DND-41 (cell line): Measurements from ENCODE around the gene GAS7.

ENCODE experiments used
- ATAC-seq: fragments of 200-7000 bp; cut with Tn5 transposase; 3 replicates; pipeline ENCODE4 v1.9.1; 2021; ENCODE audit warnings: low read depth; ENCODE audit not compliant: insufficient read depth
- DNase-seq: peaks from one replicate; pipeline ENCODE4 v3.0.0-alpha.2; 2020
- H2AFZ ChIP-seq: 2 replicates; pipeline ENCODE4 v1.6.0; 2012; ENCODE audit warnings: low read depth, low read length
- H3K27ac ChIP-seq: 2 replicates; pipeline ENCODE4 v1.5.1; 2012; ENCODE audit warnings: low read length, inconsistent platforms
- H3K27me3 ChIP-seq: fragments of 200-600 bp; sonication (generic); 2 replicates; pipeline ENCODE4 v1.6.0; 2012; ENCODE audit warnings: low read length, mild to moderate bottlenecking, inconsistent platforms; ENCODE audit not compliant: insufficient read depth, poor library complexity
- H3K36me3 ChIP-seq: 2 replicates; pipeline ENCODE4 v1.5.1; 2012; ENCODE audit warnings: low read length, inconsistent platforms; ENCODE audit not compliant: insufficient read depth
- H3K4me1 ChIP-seq: 2 replicates; pipeline ENCODE4 v1.5.1; 2012; ENCODE audit warnings: mild to moderate bottlenecking, low read length; ENCODE audit not compliant: insufficient read depth
- H3K4me2 ChIP-seq: 2 replicates; pipeline ENCODE4 v1.6.0; 2012; ENCODE audit warnings: mild to moderate bottlenecking, moderate library complexity, low read length, inconsistent platforms; ENCODE audit not compliant: insufficient read depth
- H3K4me3 ChIP-seq, 2 experiments: fragments of 200-600 bp in 1 of 2; shearing (Covaris generic) in 1 of 2; 2 replicates each; pipeline ENCODE4 v1.5.1; 2012 to 2016; ENCODE audit warnings: inconsistent platforms in 2 of 2, low read length in 2 of 2, mild to moderate bottlenecking in 2 of 2, low read depth in 1 of 2, moderate library complexity in 1 of 2
- H3K79me2 ChIP-seq: 2 replicates; pipeline ENCODE4 v1.6.0; 2012; ENCODE audit warnings: low read length, inconsistent platforms; ENCODE audit not compliant: insufficient read depth
- H3K9ac ChIP-seq: 2 replicates; pipeline ENCODE4 v1.6.0; 2012; ENCODE audit warnings: low read depth, mild to moderate bottlenecking, inconsistent platforms, low read length, moderate library complexity
- H3K9me3 ChIP-seq: 2 replicates; pipeline ENCODE4 v1.5.1; 2012; ENCODE audit warnings: low read length, moderate library complexity, mild to moderate bottlenecking, inconsistent platforms; ENCODE audit not compliant: insufficient read depth, severe bottlenecking
- H4K20me1 ChIP-seq: 2 replicates; pipeline ENCODE4 v1.6.0; 2012; ENCODE audit warnings: low read length; ENCODE audit not compliant: insufficient read depth
- EZH2 ChIP-seq: IDR thresholded peaks from 3 replicates; pipeline ENCODE4 v1.6.1; 2012; ENCODE audit warnings: borderline replicate concordance, low read depth, mild to moderate bottlenecking, moderate library complexity, low read length, inconsistent platforms; ENCODE audit not compliant: severe bottlenecking
- TF ChIP-seq, protein P1 (sequence below): IDR thresholded peaks from 2 replicates; pipeline ENCODE4 v1.5.1; 2012; ENCODE audit warnings: borderline replicate concordance, low read length, moderate library complexity, mild to moderate bottlenecking; ENCODE audit not compliant: poor library complexity, severe bottlenecking; ENCODE audit errors: extremely low read depth

Gene GAS7

GRCh38 chr17:9984768-9985167, 213.6 kb downstream of the GAS7 start:
- Histone ChIP-seq H3K36me3 (no peaks in the 10 kb centered on the region), H3K27ac (no peak overlapping the region), H3K79me2 (no peaks in the 10 kb centered on the region), H3K9me3 (no peaks in the 10 kb centered on the region), H3K4me1 (0 out of 2 replicates have a peak, but pooled peaks cover 2% of the 10 kb centered on the region), H4K20me1 (no peaks in the 10 kb centered on the region), H3K27me3 (no peaks in the 10 kb centered on the region), H2AFZ (no peak overlapping the region), H3K4me3 (no peak overlapping the region), H3K4me2 (no peak overlapping the region), H3K9ac (no peak overlapping the region)
- no peak for ATAC-seq
- no peak for TF ChIP-seq EZH2
- TF ChIP-seq, protein P1, sequence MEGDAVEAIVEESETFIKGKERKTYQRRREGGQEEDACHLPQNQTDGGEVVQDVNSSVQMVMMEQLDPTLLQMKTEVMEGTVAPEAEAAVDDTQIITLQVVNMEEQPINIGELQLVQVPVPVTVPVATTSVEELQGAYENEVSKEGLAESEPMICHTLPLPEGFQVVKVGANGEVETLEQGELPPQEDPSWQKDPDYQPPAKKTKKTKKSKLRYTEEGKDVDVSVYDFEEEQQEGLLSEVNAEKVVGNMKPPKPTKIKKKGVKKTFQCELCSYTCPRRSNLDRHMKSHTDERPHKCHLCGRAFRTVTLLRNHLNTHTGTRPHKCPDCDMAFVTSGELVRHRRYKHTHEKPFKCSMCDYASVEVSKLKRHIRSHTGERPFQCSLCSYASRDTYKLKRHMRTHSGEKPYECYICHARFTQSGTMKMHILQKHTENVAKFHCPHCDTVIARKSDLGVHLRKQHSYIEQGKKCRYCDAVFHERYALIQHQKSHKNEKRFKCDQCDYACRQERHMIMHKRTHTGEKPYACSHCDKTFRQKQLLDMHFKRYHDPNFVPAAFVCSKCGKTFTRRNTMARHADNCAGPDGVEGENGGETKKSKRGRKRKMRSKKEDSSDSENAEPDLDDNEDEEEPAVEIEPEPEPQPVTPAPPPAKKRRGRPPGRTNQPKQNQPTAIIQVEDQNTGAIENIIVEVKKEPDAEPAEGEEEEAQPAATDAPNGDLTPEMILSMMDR = no peak
- DNase-seq = no peak

DNA sequence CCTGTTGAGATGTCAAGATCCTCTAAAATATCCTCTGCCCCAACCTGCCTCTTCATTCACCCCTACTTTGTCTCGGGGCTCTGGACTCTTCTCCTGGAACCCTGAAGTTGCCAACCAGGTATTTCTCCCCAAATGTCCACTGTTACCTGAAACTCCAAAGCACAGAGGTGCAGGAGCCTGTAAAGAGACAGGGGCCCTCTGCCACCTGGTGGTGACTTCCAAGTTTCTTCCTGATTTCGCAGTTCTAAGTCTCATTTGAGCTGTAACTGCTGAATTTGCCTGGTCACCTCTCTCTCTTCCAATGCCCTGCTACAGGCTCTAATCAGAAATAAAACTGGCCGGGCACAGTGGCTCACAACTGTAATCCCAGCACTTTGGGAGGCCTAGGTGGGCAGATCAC, 216.2 kb downstream of the GAS7 start:
- Histone ChIP-seq H3K4me3 (no peak overlapping the region), H3K36me3 (no peaks in the 10 kb centered on the region), H4K20me1 (no peaks in the 10 kb centered on the region), H3K27me3 (no peaks in the 10 kb centered on the region), H2AFZ (no peak overlapping the region), H3K79me2 (no peaks in the 10 kb centered on the region), H3K9me3 (no peaks in the 10 kb centered on the region), H3K27ac (no peak overlapping the region), H3K4me2 (no peak overlapping the region), H3K4me1 (no peaks in the 10 kb centered on the region), H3K9ac (no peak overlapping the region)
- DNase-seq = no peak
- TF ChIP-seq, protein P1 = peak; percentile 41
- TF ChIP-seq EZH2 = no peak
- no peak for ATAC-seq

GRCh38 chr17:9981344-9981915, 217.0 kb downstream of the GAS7 start:
- Histone ChIP-seq H3K4me3 (no peak overlapping the region), H3K9ac (no peak overlapping the region), H3K79me2 (no peaks in the 10 kb centered on the region), H3K27ac (no peak overlapping the region), H3K4me2 (no peak overlapping the region), H3K4me1 (no peaks in the 10 kb centered on the region), H3K36me3 (no peaks in the 10 kb centered on the region), H2AFZ (no peak overlapping the region), H4K20me1 (no peaks in the 10 kb centered on the region), H3K9me3 (no peaks in the 10 kb centered on the region), H3K27me3 (no peaks in the 10 kb centered on the region)
- no peak for DNase-seq
- ATAC-seq = no peak
- TF ChIP-seq EZH2 = no peak
- TF ChIP-seq, protein P1 = no peak
